Measurements from ENCODE around the gene SAMD4A. TPM values are rescaled to one million over a fixed set of nuclear protein-coding genes. Genes with fewer than 3 reads are reported as not detected.

SAMD4A gene
- total RNA-seq, 1 donor from 2014 or later = 4.7 TPM

DNA sequence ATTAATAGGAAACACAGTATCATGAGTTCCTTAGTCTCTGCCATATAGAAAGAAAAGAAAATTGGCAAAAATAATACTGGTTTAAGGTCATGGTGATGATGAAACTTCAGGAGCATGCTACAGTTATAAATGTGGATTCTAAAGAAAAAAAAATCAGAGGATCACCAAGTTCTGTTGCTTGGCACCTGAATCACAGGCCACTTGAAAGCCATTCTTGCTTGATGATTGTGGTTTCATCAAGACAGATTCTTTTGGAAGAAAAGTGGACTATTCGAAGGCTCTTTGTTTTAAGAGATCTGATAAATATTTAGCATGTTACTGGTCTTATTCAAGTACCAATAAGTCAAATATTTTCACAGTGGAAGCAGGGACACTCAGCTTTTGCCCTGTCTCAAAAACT is 148.9 kb downstream of the SAMD4A start:
- Mint-ChIP-seq H3K27me3 (ENCODE audit: low read depth) (no peaks in the 10 kb centered on the region), H3K27ac (ENCODE audit: unreplicated experiment) (no peak overlapping the region), H3K9me3 (peaks cover 2% of the 10 kb centered on the region)

DNA sequence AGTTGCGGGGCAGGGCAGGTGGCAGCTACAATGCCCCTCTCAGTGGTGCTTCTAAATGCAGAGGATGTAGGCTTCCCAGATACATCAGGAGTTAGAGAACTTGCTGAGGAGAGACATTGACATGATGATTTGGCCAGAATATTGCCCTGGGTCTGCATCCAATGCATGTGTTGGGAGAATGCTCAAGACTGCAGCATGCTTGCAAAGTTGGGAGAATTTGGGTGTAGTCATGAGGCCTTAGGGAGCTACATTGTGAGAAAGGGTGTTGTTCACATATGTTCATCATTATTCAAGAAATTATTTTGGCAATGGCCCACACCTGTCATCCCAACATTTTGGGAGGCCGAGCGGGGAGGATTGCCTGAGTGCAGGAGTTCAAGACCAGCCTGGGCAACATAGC is 149.9 kb downstream of the SAMD4A start:
- H3K27me3 Mint-ChIP-seq (ENCODE audit: low read depth) = no peaks in the 10 kb centered on the region
- TF ChIP-seq, protein P1, sequence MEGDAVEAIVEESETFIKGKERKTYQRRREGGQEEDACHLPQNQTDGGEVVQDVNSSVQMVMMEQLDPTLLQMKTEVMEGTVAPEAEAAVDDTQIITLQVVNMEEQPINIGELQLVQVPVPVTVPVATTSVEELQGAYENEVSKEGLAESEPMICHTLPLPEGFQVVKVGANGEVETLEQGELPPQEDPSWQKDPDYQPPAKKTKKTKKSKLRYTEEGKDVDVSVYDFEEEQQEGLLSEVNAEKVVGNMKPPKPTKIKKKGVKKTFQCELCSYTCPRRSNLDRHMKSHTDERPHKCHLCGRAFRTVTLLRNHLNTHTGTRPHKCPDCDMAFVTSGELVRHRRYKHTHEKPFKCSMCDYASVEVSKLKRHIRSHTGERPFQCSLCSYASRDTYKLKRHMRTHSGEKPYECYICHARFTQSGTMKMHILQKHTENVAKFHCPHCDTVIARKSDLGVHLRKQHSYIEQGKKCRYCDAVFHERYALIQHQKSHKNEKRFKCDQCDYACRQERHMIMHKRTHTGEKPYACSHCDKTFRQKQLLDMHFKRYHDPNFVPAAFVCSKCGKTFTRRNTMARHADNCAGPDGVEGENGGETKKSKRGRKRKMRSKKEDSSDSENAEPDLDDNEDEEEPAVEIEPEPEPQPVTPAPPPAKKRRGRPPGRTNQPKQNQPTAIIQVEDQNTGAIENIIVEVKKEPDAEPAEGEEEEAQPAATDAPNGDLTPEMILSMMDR (conservative IDR thresholded peaks at IDR 0.05) = no peak
- H3K4me3 Mint-ChIP-seq = no peak overlapping the region
- DNase-seq (ENCODE audit: low read depth, low spot score) = no peak
- H3K4me1 Mint-ChIP-seq = peaks cover 7% of the 10 kb centered on the region
- no peaks in the 10 kb centered on the region for H3K9me3 Mint-ChIP-seq
- no peak overlapping the region for H3K27ac Mint-ChIP-seq (ENCODE audit: unreplicated experiment)
- no peaks in the 10 kb centered on the region for H3K36me3 Mint-ChIP-seq (ENCODE audit: low read depth)

More for the DNA sequence above, 148.9 kb downstream of the SAMD4A start:
- H3K4me1 Mint-ChIP-seq = peaks cover 7% of the 10 kb centered on the region
- TF ChIP-seq, protein P1 (conservative IDR thresholded peaks at IDR 0.05) = no peak
- DNase-seq (ENCODE audit: low read depth, low spot score) = no peak
- H3K4me3 Mint-ChIP-seq = no peak overlapping the region
- no peaks in the 10 kb centered on the region for H3K36me3 Mint-ChIP-seq (ENCODE audit: low read depth)

DNA sequence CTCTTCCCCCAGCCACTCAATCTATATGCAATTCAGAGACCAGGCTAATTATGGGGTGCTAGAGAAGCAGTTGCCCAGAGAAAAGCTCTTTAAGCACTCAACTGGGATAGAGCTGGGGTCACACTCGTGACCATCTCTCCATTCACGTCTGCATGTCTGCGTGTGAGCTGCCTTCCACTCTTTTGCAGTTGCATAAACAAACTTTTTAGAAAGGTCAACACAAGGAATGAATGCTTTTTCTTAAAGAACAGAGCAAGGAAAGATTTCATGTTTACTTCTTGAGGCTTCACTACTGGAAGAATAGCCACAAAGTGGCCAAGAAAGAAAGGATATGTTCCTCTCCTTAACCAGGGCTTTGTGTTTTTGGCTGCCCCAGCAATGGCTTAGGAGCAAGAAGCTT is 151.1 kb downstream of the SAMD4A start:
- no peak for DNase-seq (ENCODE audit: low read depth, low spot score)
- peaks cover 7% of the 10 kb centered on the region for H3K4me1 Mint-ChIP-seq
- no peaks in the 10 kb centered on the region for H3K27me3 Mint-ChIP-seq (ENCODE audit: low read depth)
- no peaks in the 10 kb centered on the region for H3K9me3 Mint-ChIP-seq
- no peak overlapping the region for H3K4me3 Mint-ChIP-seq
- H3K27ac Mint-ChIP-seq (ENCODE audit: unreplicated experiment) = no peak overlapping the region
- H3K36me3 Mint-ChIP-seq (ENCODE audit: low read depth) = no peaks in the 10 kb centered on the region
- TF ChIP-seq, protein P1 (conservative IDR thresholded peaks at IDR 0.05) = no peak

DNA sequence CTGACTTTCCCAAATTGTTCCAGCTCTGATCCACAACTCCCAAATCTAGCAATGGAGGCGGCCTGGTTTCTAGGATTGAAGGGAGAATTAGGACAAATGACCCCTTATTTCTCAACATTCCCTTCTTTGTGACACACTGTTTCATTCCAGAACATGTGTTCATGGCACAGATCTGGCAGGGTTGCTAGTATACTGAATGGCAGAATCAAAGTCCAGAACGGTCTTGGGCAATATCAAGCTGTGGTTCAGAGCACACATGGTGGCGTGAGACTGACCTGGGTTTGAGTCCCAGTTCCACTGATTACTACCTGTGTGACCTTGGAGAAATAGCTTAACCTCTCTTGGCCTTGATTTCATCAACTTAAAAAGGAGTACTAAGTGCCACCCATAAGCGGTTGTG is 152.5 kb downstream of the SAMD4A start:
- Mint-ChIP-seq H3K27me3 (ENCODE audit: low read depth) (no peaks in the 10 kb centered on the region), H3K4me3 (no peak overlapping the region), H3K4me1 (peaks cover 10% of the 10 kb centered on the region), H3K36me3 (ENCODE audit: low read depth) (no peaks in the 10 kb centered on the region), H3K9me3 (no peaks in the 10 kb centered on the region), H3K27ac (ENCODE audit: unreplicated experiment) (no peak overlapping the region)
- TF ChIP-seq, protein P1 (conservative IDR thresholded peaks at IDR 0.05) = no peak
- no peak for DNase-seq (ENCODE audit: low read depth, low spot score)

DNA sequence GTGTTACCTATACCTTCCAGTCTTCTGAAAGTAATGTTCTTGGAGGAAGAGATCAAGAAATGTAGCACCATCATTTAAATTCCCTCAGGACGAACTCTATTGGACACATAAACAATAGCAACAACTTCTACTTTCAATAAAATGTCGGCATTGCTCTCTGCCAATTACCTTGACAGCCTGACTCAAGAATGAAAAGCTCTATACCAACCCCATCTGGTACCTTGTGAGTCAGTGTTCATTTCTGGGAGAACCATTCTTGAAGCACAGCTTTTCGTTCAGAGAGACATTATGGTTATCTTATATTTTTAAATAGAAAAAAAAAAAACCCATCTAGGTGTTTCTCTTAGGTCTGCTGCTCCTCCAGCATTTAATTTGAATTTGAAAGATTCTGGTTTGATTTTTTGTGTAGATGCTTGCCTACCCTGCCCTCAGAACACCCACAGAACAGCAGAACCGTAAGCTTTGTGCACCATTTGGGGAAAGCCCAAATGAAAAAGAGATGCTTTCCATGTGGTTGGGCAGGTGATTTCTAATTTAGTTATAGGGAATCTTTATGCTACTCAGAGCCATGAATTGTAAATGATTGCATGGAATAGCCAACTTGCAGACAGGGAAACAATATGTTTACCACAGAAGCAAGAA is 156.0 kb downstream of the SAMD4A start:
- TF ChIP-seq, protein P1 (conservative IDR thresholded peaks at IDR 0.05) = peak; percentile 41
- Mint-ChIP-seq H3K9me3 (no peaks in the 10 kb centered on the region), H3K4me3 (no peak overlapping the region), H3K36me3 (ENCODE audit: low read depth) (no peaks in the 10 kb centered on the region), H3K4me1 (peaks cover 26% of the 10 kb centered on the region), H3K27me3 (ENCODE audit: low read depth) (no peaks in the 10 kb centered on the region), H3K27ac (ENCODE audit: unreplicated experiment) (no peak overlapping the region)
- DNase-seq (ENCODE audit: low read depth, low spot score) = no peak
